ENCODE results near the gene PAFAH1B1.
A peak's percentile ranks its signal among the peaks of the same experiment; 100 is the strongest.

The PAFAH1B1 gene

DNA sequence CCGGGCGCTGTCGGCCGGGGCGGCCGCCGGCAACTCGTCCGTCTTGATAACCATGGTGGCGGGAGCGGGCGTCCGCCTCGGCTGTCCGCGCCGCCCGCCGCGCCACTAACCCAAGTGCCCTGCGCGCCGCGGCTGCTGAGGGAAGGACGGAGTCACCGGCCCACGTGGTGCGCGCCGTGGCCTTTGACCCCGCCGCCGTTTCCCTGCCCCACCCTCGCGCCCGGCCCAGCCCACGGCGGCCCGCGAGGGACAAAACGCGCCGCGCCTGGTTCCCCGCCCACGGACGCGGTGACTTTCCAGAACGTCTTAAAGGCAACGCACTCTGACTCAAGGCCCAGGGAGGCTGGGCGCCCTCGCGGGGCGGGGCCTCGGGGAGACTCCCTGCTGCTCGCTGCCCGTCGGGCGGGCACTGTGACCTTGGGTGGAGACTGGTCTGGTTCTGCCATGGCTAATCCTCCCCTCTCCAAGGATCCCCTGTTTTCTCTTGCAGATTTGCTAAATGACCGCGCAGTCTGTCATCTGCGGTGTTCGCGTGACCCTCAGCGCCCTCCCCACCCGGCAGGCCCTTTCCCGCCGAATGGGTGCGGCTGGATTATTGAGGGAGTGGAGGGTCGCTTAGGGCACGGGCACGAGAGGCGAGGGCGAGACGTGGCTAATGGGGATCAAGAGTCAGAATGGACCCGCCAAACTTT, 118.3 kb downstream of the PAFAH1B1 start, which contains the start of gene CLUH (continued):
- TF ChIP-seq ZNF660 (tag by site-specific recombination; IDR thresholded peaks at IDR 0.05) (no peak; the same call in 1 of the 2 replicates), ZNF561 (tag by site-specific recombination; IDR thresholded peaks at IDR 0.05; ENCODE audit: borderline replicate concordance) (peak; percentile 95), ZEB2 (tag by site-specific recombination; IDR thresholded peaks at IDR 0.05) (peak; percentile 66), HOXA7 (CRISPR knock-in tag; IDR thresholded peaks at IDR 0.05; ENCODE audit: borderline replicate concordance) (no peak), ZBTB1 (tag by site-specific recombination; IDR thresholded peaks at IDR 0.05) (no peak), KLF8 (tag by site-specific recombination; IDR thresholded peaks at IDR 0.05) (peak; percentile 94), SP7 (tag by site-specific recombination; IDR thresholded peaks at IDR 0.05) (peak; percentile 73), ZNF394 (tag by site-specific recombination; IDR thresholded peaks at IDR 0.05; ENCODE audit: borderline replicate concordance) (peak; percentile 42; the same call in 1 of the 2 replicates), ZBTB17 (tag by site-specific recombination; IDR thresholded peaks at IDR 0.05) (peak; percentile 29; the same call in 1 of the 2 replicates), KLF16 (tag by site-specific recombination; IDR thresholded peaks at IDR 0.05) (peak; percentile 90), ZNF121 (tag by site-specific recombination; IDR thresholded peaks at IDR 0.05) (no peak), ZNF202 (tag by site-specific recombination; IDR thresholded peaks at IDR 0.05; ENCODE audit: borderline replicate concordance) (no peak), GLIS2 (tag by site-specific recombination; IDR thresholded peaks at IDR 0.05) (peak; percentile 26; the same call in 1 of the 2 replicates), ZNF626 (tag by site-specific recombination; IDR thresholded peaks at IDR 0.05) (no peak), ZNF223 (tag by site-specific recombination; IDR thresholded peaks at IDR 0.05) (no peak), ZNF791 (tag by site-specific recombination; IDR thresholded peaks at IDR 0.05) (no peak), ZNF768 (tag by site-specific recombination; IDR thresholded peaks at IDR 0.05) (no peak), ZNF302 (tag by site-specific recombination; IDR thresholded peaks at IDR 0.05; ENCODE audit: low read depth) (no peak), ZNF19 (tag by site-specific recombination; IDR thresholded peaks at IDR 0.05; ENCODE audit: low read depth) (no peak), YY1 (tag by site-specific recombination; IDR thresholded peaks at IDR 0.05) (0 out of 2 replicates have a peak, but pooled peaks have one; percentile 53), ZNF549 (tag by site-specific recombination; IDR thresholded peaks at IDR 0.05) (no peak)
- TF ChIP-seq, protein P1, sequence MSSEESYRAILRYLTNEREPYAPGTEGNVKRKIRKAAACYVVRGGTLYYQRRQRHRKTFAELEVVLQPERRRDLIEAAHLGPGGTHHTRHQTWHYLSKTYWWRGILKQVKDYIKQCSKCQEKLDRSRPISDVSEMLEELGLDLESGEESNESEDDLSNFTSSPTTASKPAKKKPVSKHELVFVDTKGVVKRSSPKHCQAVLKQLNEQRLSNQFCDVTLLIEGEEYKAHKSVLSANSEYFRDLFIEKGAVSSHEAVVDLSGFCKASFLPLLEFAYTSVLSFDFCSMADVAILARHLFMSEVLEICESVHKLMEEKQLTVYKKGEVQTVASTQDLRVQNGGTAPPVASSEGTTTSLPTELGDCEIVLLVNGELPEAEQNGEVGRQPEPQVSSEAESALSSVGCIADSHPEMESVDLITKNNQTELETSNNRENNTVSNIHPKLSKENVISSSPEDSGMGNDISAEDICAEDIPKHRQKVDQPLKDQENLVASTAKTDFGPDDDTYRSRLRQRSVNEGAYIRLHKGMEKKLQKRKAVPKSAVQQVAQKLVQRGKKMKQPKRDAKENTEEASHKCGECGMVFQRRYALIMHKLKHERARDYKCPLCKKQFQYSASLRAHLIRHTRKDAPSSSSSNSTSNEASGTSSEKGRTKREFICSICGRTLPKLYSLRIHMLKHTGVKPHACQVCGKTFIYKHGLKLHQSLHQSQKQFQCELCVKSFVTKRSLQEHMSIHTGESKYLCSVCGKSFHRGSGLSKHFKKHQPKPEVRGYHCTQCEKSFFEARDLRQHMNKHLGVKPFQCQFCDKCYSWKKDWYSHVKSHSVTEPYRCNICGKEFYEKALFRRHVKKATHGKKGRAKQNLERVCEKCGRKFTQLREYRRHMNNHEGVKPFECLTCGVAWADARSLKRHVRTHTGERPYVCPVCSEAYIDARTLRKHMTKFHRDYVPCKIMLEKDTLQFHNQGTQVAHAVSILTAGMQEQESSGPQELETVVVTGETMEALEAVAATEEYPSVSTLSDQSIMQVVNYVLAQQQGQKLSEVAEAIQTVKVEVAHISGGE (tag by site-specific recombination; conservative IDR thresholded peaks at IDR 0.05; ENCODE audit: low read depth), result no peak
- TF ChIP-seq, protein P2, sequence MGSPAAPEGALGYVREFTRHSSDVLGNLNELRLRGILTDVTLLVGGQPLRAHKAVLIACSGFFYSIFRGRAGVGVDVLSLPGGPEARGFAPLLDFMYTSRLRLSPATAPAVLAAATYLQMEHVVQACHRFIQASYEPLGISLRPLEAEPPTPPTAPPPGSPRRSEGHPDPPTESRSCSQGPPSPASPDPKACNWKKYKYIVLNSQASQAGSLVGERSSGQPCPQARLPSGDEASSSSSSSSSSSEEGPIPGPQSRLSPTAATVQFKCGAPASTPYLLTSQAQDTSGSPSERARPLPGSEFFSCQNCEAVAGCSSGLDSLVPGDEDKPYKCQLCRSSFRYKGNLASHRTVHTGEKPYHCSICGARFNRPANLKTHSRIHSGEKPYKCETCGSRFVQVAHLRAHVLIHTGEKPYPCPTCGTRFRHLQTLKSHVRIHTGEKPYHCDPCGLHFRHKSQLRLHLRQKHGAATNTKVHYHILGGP (tag by site-specific recombination; IDR thresholded peaks at IDR 0.05), result no peak
- TF ChIP-seq, protein P3, sequence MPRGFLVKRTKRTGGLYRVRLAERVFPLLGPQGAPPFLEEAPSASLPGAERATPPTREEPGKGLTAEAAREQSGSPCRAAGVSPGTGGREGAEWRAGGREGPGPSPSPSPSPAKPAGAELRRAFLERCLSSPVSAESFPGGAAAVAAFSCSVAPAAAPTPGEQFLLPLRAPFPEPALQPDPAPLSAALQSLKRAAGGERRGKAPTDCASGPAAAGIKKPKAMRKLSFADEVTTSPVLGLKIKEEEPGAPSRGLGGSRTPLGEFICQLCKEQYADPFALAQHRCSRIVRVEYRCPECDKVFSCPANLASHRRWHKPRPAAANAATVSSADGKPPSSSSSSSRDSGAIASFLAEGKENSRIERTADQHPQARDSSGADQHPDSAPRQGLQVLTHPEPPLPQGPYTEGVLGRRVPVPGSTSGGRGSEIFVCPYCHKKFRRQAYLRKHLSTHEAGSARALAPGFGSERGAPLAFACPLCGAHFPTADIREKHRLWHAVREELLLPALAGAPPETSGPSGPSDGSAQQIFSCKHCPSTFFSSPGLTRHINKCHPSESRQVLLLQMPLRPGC (tag by site-specific recombination; IDR thresholded peaks at IDR 0.05), result no peak; the same call in 1 of the 2 replicates
- TF ChIP-seq, protein P4, sequence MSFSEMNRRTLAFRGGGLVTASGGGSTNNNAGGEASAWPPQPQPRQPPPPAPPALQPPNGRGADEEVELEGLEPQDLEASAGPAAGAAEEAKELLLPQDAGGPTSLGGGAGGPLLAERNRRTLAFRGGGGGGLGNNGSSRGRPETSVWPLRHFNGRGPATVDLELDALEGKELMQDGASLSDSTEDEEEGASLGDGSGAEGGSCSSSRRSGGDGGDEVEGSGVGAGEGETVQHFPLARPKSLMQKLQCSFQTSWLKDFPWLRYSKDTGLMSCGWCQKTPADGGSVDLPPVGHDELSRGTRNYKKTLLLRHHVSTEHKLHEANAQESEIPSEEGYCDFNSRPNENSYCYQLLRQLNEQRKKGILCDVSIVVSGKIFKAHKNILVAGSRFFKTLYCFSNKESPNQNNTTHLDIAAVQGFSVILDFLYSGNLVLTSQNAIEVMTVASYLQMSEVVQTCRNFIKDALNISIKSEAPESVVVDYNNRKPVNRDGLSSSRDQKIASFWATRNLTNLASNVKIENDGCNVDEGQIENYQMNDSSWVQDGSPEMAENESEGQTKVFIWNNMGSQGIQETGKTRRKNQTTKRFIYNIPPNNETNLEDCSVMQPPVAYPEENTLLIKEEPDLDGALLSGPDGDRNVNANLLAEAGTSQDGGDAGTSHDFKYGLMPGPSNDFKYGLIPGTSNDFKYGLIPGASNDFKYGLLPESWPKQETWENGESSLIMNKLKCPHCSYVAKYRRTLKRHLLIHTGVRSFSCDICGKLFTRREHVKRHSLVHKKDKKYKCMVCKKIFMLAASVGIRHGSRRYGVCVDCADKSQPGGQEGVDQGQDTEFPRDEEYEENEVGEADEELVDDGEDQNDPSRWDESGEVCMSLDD (tag by site-specific recombination; IDR thresholded peaks at IDR 0.05), result peak; percentile 48; the same call in 1 of the 2 replicates
- TF ChIP-seq, protein P5, sequence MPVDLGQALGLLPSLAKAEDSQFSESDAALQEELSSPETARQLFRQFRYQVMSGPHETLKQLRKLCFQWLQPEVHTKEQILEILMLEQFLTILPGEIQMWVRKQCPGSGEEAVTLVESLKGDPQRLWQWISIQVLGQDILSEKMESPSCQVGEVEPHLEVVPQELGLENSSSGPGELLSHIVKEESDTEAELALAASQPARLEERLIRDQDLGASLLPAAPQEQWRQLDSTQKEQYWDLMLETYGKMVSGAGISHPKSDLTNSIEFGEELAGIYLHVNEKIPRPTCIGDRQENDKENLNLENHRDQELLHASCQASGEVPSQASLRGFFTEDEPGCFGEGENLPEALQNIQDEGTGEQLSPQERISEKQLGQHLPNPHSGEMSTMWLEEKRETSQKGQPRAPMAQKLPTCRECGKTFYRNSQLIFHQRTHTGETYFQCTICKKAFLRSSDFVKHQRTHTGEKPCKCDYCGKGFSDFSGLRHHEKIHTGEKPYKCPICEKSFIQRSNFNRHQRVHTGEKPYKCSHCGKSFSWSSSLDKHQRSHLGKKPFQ (tag by site-specific recombination; IDR thresholded peaks at IDR 0.05), result no peak
- TF ChIP-seq, protein P6, sequence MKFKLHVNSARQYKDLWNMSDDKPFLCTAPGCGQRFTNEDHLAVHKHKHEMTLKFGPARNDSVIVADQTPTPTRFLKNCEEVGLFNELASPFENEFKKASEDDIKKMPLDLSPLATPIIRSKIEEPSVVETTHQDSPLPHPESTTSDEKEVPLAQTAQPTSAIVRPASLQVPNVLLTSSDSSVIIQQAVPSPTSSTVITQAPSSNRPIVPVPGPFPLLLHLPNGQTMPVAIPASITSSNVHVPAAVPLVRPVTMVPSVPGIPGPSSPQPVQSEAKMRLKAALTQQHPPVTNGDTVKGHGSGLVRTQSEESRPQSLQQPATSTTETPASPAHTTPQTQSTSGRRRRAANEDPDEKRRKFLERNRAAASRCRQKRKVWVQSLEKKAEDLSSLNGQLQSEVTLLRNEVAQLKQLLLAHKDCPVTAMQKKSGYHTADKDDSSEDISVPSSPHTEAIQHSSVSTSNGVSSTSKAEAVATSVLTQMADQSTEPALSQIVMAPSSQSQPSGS (tag by site-specific recombination; IDR thresholded peaks at IDR 0.05; ENCODE audit: low read depth), result no peak

All from HEK293 (cell line).